Iris pigment epithelial cell (primary cell): ENCODE data around the gene MTCH1.
A peak's percentile ranks its signal among the peaks of the same experiment; 100 is the strongest.

Experiments used
- DNase-seq: peaks from one replicate; pipeline ENCODE4 v3.0.0-alpha.2; 2011; ENCODE audit warnings: low read depth

Gene MTCH1

DNA sequence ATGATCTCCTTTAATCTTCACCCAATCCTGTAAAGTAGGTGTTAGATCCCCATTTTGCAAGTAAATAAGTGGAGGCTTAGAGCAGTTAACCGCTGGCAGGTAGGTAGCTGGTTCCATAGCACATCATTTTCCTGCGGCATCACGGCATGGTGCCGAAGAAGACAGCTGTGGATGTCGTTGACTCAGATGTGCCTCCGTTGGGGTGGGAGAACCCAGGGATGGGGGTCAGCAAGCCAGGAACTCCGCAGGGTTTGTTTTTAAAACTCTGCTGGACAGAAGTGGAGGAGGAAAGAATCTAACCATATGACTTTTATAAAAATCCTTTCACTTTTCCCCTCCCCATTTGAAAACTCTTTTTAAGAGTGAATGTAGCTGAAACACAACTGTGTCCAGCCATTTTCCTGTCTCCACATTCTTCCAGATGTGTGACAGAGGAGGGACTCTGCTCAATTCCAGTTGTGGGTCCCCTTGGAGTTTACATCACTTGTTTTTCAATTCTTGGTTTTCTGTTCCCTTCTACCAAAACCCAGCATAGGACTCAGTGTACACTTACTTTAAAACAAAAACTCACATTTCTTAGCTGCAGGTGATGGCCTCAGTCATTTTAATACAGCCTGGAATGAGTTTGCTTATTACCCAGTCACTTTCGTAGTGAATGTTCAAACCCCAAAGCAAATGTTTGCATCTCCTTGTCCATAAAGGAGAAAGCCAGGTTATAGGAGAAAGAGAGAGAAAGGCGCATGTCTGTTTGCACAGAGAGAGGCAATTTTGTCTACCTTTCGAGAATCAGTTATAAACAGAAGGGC, 59.1 kb downstream of the MTCH1 start:
- no peak for DNase-seq

- no peak for DNase-seq
These were observed 60.2 kb downstream of the MTCH1 start for GRCh38 chr6:36925809-36926208.

DNA sequence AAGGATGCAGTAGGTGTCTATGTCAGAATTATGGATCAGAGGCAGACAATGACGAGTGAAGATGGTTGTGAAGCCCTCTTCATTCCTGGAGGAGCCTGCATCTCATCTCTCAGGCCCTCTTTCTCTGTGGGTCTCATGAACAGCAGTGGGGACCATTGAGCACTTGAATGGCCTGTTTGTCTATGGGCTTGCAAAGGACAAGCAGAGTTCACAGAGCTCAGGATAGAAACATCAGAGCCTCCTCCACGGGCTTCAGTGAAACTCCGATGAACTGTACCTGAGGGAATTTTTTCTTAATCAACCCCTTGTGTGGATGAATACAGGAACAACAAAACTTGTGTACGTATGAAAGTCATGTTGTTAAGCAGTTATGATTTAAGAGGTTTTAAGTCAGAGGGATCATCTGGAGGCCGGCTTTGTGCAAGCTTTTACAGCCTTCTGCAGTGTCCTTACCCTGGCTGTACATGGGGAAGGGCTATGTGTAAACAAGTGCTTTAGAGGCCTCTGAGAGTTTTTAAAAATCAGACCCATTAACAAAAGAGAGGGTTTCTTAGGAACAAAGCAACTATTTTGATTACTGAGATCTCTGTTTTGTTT, 61.1 kb downstream of the MTCH1 start:
- no peak for DNase-seq

- DNase-seq, result no peak
These were observed 61.9 kb downstream of the MTCH1 start for GRCh38 chr6:36924131-36924530.

- peak; percentile 40 for DNase-seq
These were observed 65.5 kb downstream of the MTCH1 start for GRCh38 chr6:36920546-36920945.

GRCh38 chr6:36920049-36920448, 65.9 kb downstream of the MTCH1 start:
- no peak for DNase-seq
